NCI-H510A treated with DMSO at 0.1 percent for 48 hours (cell line): ENCODE measurements around the gene KLF2.

ENCODE experiments used
- DNase-seq: peaks from one replicate; lab custom pipeline; 2025; lab: John Stamatoyannopoulos, UW

Gene KLF2

DNA sequence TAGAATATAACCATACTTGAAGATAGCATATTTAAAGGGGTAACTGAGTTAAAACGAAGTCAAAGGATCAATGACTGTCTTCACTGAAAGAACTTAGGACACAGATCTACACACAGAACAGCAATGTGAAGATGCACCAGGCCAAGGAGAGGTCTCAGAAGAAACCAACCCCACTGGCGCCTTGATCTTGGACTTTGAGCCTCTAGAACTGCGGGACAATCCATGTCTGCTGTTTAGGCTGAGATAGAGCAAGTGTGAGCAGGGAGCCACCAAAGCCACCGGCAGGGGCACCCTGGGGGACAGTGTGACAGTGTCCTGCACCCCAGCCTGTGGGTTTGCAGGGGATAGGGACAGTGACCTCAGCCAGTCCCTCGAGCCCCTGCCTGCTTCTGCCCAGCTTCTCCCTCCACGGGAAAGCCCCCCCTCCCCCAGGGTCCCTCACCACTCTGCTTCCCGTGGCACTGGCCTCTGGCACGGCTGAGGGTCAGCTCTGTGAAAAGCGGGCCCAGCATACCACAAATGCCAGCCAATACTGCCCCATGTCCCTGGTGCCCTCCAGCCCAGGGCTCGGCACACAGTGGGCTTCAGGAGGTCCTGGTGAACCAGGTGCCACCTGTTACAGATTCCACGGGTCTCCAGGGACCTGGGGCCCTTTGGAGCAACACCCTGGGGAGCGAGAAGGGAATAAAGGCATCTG lies 40.8 kb downstream of the KLF2 start:
- no peak for DNase-seq

DNA sequence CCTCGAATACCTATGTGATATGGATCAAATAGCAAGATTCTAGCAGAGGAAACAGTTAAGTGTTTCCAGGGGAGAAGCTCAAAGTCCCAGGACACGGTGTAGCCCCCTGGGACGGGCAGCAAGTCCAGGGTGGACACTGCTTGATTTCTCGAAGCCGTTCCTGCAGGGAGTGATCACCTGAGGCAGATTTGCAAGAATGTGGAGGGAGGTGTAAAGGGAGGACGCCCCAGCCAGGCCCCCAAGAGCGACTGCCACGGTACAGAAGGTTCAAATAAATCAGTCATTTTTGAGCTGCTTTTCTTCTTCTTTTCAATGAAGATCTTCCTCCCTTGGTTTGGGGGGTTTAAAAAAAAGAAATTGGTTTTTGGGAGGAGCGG lies 41.4 kb downstream of the KLF2 start:
- DNase-seq: no peak

DNA sequence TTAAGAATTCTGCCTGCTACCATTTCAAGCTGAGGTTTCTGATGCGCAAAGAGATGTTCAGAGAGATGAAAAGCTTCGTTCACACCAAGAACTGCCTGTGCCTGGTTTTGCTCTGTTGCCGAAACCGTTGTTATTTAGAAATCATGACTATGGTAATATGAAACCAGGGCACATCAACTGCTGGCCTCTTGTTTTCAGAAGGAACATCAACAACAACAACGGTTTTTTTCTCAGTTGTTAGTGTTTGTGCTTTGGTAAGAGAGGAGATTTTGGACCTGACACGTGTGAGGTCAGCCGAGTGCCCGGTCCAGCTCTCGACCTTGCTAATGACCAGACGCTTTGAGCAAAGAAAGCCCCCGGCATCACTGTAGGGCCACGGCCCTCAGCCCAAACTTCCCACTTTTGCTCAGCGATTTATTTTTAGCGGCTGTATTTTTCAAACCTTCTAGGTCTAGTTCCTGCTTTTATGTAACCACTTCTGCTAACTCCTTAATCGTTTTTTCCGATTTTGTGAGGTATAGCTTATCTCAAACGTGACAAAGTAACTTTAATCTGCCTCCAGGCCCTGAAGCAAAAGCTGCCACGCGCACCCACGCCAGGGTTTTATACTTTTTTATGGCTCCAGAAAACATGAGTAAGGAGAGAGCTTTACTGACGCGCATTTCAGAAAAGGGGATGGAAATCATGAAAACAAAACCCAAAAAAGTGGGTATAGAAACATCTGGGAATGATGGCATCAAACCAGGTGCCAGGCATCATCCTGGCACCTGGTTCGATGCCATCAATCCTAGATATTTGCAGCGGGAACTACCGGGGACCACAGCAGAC lies 42.0 kb downstream of the KLF2 start:
- DNase-seq: no peak

DNA sequence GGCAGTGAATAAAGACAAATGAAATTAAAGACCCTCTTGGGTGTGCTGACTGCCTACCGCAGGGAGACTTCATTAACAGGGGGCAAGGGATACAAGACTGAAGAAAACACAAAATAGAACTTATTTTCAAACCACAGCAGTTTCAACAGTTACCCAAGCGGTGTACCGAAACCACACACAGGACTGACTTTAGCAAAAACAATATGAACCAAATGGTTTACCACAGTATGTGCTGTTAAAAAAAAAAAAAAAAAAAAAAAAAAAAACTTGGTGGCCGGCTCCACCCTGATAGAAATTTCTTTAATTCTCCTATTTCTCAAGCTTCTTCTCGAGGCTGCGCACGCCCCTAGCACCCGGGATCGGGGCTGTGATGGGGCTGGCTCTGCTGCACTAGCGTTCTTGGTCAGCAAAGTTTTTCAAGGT lies 42.6 kb downstream of the KLF2 start:
- no peak for DNase-seq

DNA sequence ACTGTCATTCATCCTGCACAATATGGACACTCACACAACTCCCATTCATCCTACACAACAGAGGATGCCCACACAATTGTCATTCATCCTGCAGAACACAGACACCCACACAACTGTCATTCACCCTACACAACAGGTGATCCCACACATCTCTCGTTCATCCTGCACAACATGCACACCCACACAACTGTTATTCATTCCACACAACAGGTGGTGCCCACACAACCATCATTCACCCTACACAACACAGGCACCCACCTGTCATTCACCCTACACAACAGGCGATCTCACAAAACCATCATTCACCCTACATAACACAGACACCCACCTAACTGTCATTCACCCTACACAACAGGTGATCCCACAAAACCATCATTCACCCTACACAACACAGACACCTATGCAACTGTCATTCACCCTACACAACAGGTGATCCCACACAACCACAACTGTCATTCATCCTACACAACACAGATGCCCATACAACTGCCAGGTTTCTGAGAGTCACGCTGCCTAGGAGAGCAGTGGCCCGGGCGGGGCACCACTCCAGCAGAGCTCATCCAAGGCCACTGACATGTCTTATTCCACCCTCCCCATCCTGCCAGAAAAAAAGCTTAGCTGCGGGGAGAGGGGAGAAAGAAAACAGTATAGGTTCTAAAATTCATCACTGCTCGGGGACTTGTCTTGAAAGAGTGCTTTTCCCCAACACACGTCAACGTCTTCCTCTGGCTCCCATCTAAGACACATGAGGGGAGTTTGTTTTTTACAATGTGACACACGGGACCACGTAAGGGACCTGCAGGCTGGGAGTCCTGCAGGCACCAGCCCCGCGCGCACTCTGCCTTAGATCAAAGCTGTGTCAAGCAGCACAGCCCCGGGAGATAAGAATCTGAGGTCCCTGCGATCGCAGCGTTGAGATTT lies 44.0 kb downstream of the KLF2 start:
- no peak for DNase-seq

DNA sequence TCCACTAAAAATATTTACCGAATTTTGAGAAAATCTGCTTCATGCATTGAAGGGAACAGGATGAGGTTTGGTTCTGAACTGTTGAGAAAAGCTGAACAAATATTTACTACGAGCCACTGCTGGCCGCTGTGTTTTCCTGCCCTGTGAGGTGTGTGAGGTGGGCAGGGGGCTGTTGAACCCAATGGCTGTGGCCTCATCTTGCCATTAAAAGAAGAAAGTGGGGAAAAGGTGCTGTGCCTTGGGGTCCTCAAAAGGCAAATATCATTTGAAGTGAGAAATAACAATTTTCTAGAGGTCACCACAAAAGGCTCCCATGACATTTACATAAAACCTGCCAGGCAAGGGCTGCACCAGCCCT lies 44.7 kb downstream of the KLF2 start:
- DNase-seq: no peak

DNA sequence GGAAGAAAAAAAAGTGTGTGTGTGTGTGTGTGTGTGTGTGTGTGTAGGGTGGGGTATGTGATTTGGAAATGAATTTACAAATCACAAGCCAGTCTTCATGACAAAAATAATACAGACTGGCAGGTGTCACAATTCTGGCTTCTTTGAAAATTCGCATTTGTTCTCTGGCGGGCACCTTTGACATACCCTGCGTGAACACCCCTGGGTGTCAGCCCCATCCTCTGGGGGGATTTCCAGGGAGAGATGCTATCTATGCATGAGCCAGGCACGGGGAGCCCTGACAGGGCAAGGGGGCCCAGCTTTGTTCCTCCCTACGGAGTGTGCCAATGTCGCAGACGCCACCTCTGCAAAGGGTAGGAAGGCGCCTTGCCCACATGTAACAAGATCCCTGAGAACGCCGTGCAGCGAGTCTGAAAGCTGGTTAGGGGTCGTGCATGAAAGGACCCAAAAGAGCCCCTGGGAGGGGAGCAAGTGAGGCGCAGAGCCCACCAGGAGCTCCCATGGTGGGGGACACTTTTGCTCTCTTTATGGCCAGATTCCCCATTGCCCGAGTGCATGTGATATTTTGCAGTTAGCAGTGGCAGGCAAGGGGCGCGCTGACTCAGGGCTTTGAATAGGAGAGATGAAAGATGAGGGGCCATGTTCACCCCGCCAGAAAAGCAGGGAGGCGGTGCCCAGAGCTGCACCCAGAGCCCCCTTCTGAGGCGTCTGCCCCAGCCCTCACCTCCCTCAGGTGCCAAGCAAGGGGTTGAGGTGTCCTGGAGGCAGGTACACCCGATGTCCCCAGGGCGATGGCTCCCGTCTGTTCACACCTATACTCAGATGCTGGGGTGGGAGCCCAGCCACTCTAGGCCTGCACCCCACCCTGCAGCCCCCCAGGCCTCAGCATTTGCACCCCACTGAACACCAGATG lies 45.3 kb downstream of the KLF2 start:
- no peak for DNase-seq

DNA sequence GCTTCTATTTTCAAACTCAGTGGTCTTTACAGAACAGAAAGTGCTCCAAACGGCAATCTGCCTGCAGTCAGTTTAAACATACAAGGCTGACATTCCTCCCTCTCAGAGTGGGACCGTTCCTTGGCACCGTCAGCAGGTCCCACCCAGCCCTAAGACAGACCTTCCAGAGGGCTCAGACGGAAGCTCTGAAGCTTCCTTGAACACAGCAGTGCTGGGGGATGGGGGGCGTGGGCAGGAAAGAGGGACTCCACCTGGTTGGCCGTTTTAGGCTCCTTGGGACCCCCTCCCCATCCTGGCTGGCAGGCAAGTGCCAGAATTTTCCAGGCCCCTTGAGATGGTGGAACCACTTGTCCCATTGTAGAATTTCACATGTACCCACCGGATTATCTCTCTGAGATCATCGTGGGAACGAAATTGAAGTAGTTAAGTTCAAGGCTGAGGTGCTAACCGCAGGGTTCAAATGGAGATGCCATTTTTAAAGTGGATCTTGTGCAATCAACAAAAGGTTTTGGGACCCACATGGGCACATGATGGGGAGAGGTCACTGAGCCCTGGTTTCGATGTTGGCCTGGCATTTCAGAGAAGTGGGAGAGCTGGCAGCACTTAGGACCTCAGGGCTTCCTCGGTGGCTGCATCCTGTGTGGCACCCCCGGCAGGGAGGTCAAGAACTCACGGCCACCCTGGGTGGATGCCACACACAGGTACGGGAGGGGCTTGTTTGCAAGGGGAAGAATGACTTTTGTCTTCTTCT lies 46.2 kb downstream of the KLF2 start:
- DNase-seq: no peak

DNA sequence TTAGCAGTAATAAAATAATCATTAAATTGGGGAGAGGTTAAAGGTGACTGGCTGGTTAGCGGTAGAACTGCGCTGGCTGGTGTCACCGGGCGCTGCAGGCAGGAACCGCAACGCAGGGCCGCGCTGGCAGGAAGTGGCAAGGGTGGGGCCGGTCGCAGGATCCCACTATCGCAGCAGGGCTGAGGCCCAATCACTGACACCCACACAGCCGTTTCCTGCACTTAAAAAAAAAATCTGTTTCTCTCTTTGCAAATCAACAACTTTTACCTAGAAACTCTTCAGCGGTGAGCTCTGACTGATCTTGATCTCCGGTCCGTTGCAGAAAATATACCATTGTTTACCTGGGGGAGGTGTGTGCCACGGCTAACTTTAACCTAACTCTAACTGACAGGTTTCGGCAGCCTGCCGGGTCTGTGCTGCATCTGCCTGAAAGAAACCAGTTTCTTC lies 46.9 kb downstream of the KLF2 start:
- DNase-seq: no peak

DNA sequence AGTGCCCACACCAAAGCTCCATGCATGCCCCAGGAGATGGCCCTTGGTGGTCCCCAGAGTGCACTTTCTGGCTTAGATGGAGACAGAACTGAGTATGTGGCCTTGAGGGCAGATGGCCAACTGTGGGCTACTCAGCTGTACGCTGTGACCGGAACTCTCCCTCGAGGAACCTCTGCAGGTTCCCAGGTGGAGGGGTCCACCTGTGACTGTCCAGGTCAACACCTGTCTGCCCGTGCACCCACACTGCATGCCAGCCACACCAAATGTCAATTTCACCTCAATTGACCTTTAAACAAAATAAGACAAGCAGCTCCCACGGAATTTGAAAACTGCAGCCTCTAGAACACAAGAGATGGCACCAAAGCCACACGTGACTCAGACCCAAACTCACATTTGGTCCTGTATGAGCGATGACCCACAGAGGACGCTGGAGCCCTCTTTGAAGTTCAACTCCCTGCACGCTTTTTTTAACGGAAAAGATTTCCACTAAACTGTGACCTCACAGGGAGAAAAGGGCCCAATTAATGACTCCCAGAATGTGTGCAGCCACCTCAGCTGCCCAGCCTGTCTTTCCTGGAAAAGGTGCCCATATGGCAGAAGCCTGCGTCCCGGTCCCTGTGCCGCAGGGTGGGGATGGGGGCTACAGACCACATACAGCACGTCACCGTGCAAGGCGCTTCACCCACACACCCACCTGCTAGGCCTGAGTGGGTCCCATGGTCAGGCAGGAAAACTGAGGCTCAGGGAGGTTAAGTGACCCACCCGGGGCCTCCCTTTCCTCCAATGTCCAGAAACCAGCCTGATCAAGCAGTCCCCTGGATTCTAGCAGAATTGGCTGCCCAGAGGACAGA lies 47.7 kb downstream of the KLF2 start:
- no peak for DNase-seq

DNA sequence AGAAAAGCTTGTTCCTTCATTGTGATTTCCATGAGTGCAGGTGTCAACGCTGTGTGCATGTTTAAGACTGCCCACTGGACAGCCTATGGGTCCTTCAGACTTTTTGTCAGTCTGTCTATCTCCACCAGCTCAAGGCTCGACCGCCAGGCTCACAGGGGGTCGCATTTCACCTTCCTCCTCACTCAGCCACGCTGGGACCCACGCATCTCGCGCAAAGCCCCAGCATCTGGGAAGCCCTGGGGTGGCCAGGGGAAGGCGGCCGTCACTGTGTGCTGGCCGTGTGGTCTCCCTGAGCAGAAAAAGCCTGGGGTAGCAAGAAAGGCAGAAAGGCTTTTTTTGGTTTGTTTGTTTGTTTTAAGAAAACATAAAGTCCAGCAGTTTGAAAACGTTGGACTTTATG lies 48.5 kb downstream of the KLF2 start:
- DNase-seq: no peak

DNA sequence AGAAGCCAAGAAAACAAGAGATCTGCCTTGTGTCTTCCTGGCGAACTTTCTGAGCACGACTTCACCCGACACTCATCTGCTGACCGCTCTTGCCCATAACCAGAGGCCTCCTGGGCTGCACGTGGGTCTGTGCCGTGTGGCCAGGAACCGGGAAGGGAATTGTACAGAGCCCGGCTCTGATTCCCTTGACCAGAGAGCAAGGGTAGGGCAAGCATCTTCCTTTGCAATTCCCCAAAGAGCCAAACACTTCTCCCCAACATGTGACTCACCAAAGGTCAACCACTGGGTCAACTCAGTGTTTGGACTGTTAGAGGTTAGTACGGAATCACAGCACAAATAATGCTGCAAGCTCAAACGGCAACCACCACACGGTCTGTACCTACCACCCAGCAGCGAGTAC lies 48.9 kb downstream of the KLF2 start:
- DNase-seq: no peak

DNA sequence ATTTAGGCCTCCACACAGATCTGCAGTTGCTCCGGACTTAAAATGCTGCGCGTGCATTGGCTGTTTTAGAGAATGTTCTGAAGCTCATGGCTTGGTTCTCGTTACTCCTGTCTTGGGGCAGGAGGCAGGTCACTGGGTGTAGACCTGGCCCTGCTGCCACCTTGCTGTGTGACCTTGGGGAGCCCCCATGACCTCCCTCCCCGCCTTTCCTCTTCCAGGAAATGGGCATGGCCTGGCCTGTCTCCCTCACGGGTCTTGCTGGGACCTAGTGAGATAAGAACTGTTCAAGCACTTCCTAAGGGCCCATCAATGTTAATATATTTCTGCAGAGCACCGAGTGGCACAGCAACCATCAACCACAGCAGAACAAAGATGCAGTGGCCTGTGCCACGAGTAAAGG lies 49.4 kb downstream of the KLF2 start:
- DNase-seq: no peak

DNA sequence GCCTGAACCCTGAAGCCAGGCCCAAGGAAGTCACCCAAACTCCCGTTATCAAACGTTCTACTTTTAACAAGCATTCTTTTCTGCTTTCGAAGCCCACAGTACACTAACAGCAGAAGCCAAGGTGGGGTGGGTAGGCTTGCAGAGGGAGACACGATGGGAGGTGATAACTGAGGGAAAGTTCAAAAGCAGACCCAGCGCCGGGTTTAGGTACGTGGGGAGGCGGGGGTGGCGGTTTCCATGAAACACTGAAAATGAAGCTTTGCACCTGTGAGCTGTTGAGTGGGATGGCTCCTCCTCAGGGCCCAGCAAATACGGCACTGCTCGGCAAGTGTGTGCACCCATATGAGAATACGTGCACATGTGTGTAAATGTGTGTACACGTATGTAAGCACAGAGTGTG lies 49.8 kb downstream of the KLF2 start:
- no peak for DNase-seq

DNA sequence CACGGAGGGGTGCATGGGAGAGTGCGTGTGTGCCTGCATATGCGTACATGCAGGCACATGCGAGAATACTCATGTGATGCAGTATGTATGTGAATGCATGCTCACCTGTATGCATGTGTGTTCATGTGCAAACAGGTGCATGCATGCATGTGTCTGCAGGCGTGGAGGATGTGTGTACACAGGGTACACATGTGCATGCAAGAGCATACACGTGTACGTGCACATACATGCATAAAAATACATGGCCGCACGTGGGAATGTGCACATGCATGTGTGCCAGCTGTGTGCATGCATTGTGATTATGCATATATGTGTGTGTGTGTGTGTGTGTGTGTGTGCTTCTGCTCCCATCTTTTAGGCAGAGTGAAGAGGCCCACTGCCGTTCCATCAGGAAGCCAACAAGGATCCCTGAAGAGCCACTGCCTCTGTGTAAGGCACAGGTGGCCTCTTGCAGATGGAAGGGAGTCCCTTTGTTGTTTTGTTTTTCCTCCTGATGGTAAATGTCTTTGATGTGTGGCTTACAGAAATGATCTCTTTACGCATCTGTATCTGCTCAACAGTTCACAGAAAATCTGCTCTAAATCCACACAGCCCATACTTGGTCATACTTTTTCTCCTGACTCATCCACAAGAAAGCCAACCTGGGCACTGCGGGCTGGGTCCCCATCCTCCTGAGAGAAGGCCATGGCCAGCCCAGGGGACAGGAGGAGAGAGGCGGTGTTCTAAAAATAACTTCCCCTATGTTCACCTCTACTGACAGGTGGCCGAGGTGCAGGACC lies 50.7 kb downstream of the KLF2 start:
- no peak for DNase-seq

DNA sequence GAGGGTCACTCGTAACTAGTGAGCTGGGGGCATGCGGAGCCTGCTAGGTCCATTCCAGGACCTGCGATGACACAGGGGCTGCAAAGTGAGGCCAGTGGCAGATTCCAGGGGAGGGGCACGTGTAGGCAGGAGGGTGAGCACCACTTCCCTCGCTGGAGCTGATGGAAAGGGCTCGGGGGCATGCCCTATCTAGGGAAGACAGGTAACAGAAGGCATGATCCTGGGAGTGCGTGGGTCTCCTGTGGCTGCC lies 51.2 kb downstream of the KLF2 start:
- DNase-seq: no peak

DNA sequence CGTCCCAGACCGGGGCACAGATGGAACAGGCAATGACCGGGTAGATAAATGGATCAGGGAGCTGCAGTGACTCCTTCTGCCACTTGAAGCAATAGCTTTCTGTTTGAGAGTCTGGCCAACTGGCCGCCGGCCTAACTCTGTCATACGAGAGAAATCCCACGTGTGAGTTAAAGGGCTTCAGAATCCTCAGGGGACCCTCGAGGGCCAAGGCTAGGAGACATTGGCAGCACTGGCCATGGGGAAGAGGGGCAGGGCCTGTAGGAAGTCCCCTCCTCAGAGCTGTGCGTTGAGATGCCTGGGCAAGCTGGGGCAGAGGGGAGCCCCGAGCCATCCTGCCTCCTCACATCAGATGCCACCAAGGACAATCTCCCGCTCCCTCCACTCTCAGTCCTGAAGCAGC lies 51.6 kb downstream of the KLF2 start:
- no peak for DNase-seq

DNA sequence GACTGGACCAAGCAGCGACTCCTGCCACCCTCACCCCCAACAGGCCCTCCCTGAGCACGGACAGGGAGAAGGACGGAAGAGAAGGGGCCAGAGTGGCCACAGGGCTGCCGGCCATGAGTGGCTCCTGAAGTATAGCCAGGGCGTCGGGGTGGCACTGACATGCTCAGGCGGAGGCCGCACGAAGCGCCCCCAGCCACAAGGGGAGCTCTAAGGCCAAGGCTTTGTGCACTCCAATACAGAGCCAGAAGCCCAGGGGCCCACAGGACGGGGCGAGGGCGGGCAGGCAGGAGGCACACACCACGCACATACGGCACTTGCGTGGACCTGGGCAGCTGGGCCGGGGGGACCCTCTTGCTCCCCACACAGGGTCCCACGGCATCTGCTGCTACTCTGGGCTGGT lies 52.0 kb downstream of the KLF2 start:
- DNase-seq: peak; percentile 2

DNA sequence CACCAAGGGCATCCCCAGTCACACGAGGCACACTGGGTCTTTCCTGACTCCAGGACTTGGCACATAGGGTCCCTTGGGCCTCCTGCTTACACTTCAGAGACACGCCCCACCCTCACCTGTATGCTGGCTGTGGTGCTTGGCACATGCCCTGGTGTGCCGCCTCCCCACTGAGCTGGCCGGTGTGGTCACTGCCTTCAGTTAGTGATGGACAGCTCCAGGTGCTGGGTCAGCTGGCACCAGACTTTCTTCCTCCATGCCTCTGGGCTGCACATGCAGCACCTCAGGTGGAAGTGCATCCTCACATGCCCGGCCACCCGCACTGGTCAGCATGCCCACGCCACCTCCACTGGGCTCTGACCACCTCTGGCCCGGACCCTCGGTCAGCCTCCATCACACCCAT lies 52.9 kb downstream of the KLF2 start:
- DNase-seq: no peak
